GM18519 (cell line): ENCODE results near the gene LNPEP.

Experiments
- ATAC-seq: cut with Tn5 transposase; IDR thresholded peaks from one replicate; pipeline ENCODE4 v1.9.1; 2021; ENCODE audit warnings: mild to moderate bottlenecking, moderate library complexity; ENCODE audit not compliant: unreplicated experiment, low FRiP score

The LNPEP gene

DNA sequence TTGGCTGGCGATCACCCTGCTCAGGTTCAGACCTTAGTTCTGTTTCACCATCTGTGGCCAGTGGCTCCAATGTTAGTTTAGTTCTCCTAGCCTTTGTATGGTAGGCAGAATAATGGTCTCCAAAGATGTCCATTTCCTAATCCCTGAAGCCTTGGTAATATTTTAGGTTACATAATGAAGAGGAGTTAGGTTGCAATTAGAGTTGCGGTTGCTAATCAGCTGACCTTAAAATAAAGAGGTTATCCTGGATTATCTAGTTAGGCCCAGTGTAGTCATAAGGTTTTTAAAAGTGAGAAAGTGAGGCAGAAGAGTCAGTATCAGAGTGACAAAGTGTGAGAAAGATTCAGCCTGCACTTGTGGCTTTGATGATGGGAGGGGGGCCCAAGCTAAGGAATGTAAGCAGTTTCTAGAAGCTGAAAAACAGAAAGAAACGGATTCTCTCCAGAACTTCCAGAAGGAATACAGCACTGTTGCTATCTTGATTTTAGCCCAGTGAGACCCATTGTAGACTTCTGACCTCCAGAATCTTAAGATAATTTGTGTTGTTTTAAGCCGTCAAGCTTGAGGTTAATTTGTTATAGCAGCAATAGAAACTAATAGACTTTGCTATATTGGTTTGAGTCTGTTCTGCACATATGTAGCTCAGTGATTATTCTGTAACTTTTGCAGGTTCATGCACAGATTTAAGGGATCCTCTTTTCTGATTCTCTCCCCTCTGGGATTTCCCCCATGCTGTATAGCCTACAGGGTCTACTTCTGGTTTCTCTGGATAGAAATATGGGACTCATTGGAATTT, 21.6 kb downstream of the LNPEP start:
- peak; percentile 40 for ATAC-seq

DNA sequence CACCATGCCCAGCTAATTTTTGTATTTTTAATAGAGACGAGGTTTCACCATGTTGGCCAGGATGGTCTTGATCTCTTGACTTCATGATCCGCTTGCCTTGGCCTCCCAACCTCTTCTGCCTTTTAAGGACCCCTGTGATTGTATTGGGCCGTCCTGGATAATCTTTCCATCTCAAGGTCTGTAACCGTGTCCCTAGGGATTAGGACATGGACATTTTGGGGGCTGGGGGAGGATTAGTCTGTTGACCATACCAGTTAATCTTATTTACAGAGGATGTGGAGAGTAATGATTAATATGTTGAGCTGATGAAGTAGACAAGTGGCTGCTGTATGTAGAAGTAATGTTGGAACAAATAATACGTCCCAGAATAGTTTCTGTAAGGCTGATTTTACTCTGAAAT, 23.1 kb downstream of the LNPEP start:
- no peak for ATAC-seq

GRCh38 chr5:96961053-96961452, 25.2 kb downstream of the LNPEP start:
- ATAC-seq = peak; percentile 41

DNA sequence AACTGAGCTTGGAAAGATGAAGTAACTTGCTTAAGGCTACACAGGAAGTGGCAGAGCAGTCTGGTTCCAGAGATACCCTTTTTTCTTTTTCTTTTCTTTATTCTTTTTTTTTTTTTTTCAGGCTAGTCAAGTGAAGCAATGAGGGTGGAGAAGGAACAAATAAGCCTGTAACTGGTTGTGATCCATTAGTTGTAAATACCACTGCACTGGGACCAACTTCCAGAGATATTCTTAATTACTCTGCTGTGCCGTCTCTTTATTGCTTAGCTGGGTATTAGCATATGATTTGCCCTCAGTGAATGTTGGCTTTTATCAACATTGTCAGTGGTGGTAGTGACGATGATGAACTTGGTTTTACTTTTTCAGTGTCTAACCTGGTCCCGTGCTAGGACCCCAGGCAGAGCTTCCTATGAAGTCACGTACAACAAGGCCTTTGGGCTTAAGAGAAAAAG, 26.7 kb downstream of the LNPEP start:
- ATAC-seq = no peak

DNA sequence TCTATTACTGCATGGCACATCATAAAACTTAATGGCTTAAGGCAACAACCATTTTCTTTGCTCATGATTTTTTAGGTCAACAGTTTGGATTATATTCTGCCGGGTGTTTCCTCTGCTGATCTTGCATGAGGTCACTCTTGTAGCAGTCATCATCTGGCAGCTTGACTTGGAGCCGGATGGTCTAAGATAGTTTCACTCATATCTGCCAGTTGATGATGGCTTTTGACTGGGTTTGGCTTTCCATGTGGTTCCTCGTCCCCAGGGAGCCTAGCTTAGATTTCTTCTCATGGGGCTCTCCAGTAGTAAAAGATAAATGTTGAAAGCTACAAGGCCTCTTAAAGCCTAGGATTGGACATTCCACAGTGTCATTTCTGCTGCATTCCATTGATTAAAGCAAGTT, 27.4 kb downstream of the LNPEP start:
- peak; percentile 43 for ATAC-seq

DNA sequence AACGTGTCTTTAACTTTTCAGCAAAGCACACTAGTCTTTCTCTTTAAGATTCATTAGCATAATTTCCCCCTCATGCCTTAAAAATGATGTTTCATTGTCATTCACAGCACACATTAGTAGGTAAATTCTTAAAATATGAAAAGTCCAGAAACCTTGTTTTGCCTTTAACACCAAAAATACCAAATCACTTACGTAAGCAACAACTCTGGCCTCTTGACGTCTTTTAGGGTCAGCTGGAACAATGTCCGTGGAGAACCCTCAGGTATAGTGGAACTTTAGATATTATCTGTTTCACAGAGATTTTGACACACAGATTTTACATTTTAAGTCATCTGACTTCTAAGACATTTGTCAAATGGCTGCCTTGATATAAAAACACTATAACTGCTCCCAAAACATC, 30.9 kb downstream of the LNPEP start:
- no peak for ATAC-seq

DNA sequence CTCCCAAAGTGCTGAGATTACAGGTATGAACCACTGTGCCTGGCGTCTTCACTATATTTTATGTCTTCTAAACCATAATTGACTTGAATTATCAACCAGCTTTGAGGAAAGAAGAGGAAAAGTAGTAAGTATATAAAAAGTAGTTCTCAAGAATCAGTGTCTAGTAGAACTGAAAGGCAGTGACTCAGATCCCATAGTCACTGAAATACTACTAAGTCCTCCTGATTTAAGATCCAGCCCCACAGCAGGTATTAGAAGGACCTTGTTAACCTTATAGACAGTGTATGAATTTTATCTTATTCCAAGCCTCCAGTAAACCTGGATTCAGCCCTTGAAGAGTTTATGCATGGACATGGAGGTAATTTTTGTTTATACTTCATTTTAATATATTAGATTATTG, 31.5 kb downstream of the LNPEP start:
- ATAC-seq = no peak

DNA sequence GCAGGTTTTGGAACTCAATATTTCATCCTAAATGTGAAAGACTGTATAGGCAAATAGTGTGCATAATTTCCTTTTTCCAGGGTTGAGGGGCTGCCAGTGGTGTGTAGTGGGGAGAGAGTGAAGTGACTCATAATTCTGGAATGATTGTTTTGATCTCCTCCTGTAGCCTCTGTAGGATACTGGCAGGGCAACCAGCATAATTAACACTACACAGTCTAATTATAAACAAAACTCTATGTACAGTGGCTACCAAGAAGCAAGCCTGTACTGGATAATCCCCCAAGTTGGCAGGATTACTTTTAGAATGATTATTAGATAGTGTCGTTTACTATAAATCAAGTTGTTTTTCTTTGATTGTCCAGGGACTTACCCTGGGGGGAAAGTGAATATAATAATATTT, 32.2 kb downstream of the LNPEP start:
- ATAC-seq = no peak

- no peak for ATAC-seq
Observed at GRCh38 chr5:96968614-96969013, 32.7 kb downstream of the LNPEP start.

DNA sequence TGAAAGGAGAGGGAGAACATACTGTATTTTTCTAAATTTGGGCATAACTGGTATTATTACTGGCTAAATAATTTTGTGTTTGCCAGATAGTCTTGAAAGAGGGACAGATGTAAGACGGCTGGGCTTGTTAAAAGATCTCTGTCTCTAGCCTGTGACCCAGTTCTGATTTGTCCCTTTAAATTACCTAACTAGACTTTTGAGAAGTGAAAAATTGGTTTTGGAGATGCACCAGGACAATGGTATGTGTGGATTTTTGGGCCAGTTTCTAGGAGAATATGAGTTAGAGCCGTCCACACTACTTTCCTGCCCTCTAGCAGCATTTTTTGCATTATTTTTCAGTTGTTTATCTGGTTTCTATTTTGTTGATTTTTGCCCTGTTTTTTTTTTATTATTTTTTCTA, 33.5 kb downstream of the LNPEP start:
- ATAC-seq = no peak

DNA sequence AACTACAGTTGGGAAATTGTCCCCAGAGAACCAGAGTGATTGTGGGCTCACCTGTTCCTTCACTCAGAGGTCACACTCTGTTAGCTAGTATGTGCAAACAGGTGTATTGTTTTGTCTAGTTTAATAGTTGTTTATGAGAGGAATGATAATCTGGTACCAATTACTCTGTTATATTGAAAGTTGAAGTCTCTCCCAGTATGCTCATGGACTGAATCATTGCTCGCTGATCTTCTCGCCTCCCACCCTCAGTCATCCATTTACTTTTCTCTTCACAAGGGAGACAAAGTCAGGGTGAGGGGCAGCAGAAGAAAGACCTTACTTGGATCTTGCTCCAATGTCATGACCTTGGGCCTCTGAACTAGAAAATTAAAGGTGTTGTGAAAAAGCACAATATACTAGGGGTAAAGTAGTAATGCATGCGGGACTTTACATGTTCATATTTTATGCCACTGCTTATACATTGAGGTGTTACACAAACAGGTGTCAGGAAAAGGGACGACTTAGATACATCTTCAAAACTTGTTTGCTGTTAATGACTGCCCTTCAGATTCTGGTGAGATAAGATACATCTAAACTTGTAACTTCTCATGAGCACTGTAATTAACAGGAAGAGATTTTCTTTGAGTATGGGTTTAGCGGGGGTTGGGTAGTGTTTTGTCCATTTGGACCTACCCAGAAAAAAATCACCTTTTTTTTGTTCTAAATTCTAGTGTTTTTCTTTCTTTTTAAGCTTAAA, 36.9 kb downstream of the LNPEP start:
- no peak for ATAC-seq

DNA sequence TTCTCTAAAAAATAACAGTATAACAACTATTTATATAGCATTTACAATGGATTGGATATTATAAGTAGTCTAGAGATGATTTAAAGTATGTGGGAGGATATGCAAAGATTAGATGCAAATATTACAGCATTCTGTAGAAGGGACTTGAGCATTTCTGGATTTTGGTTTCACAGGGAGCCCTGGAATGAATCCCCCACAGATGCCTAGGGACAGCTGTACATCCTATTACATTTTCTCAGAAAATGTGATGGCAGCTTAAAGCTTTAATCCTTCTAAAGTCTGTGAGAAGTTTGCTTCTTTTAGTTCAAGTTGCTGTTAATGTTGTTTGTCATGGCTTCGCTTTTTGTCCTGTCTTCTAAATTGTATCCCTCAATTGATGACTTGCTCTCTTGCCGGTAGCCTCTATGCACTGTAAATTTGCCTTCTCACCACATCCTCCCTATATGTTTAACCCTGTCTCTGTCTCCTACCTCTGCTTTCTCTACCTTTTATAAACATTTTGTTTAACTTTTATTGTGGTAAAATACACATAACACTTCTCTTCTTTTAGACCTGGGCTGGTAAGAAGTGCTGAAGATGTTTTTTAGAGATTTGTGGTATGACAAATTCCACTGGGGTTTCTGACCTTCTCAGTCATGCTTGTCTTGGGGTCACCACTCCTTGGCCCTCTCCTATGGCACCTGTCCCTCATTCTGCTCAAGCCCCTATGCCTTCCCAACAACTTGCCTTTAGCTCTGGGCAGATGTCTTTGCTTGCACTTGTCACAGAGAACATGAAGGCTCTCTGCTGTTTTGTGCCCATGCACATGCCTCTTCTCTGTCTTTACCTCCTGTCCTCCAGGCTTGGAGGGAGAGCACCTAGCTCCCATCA, 37.9 kb downstream of the LNPEP start:
- peak; percentile 41 for ATAC-seq

DNA sequence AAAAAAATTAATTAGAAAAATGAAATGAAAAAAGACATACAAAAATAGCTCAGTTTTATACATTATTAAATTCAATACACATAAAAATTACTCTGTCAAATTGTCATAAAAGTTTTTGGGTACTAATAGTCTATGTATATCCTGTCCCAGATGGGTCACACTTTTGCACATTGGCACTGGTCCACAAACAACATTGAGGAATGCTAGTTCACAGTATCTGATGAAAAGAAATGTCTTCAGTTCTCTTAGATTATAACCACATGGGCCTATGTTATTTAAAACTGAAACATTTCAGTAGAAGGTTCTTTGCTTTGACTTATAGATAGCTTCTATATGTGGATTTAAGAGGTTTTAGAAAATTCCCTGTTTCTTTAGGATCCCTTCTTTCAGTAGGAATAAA, 39.8 kb downstream of the LNPEP start:
- ATAC-seq = no peak

DNA sequence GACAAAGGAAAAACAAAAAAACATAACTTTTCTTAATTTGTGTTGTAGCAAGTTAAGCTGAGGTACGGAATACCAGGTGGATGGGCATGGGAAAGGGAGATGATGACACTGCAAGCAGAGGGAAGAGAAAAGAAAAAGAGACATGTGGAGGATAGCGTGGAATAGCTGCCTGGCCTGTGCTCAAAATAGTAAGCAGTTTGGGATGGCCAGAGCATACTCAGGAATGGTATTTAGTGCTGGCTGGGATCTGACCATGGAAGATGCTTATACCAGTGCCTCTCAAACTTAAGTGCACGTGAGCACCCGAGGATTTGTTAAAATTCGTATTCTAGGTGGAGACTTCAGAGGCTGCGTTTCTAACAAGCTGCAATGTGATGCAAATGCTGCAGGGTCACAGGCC, 41.3 kb downstream of the LNPEP start:
- no peak for ATAC-seq

DNA sequence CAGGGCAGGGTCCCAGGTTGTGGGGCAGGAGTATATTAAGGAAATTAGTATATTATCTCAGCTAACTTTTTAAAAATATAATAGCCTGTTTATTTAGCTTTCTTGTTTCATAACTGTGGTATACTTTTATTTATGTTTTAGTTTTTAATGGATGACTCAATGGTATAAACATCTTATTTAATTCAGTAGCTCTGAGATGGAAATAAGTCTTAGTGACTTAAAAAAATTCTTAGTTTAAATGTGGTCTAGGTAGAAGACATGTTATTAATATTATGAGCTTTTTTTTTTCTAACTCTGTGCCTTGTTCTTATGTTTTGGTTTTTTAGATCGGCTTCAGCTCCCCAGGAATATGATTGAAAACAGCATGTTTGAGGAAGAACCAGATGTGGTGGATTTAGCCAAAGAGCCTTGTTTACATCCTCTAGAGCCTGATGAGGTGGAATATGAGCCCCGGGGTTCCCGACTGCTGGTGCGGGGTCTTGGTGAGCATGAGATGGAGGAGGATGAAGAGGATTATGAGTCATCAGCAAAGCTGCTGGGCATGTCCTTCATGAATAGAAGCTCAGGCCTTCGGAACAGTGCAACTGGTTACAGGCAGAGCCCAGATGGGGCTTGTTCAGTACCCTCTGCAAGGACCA, 43.1 kb downstream of the LNPEP start:
- ATAC-seq = no peak

GRCh38 chr5:96984506-96985192, 48.8 kb downstream of the LNPEP start:
- ATAC-seq = no peak

- no peak for ATAC-seq
Observed at GRCh38 chr5:96986450-96986849, 50.6 kb downstream of the LNPEP start.

- no peak for ATAC-seq
Observed at GRCh38 chr5:96990102-96990501, 54.2 kb downstream of the LNPEP start.

GRCh38 chr5:96991708-96992107, 55.8 kb downstream of the LNPEP start:
- ATAC-seq = no peak

DNA sequence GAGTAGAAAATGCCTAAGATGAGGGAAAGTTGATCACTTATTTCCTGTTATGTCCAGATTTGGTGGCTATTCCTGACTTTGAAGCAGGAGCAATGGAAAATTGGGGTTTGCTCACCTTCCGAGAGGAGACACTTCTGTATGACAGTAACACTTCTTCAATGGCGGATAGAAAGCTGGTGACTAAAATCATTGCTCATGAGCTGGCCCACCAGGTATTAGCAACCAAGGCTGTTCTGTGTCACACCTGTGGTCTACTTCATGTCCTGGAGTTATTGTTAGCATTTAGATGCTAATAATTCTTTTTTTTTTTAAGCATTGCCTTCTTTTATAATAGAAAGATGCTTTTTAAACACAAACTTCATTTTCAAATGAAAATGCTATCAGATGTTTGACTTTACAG, 57.9 kb downstream of the LNPEP start:
- no peak for ATAC-seq
